Left kidney (tissue), 2 donors: ENCODE data around the gene UBAC1. TPM values are rescaled to one million over a fixed set of nuclear protein-coding genes. Genes with fewer than 3 reads are reported as not detected.
"Not testable (repeated sequence)": the region's sequence is repeated elsewhere in the genome, so short reads cannot be mapped to it uniquely, and the experiment has no call there.

ENCODE experiments used
- DNase-seq: peaks from one replicate; pipeline ENCODE4 v3.0.0-alpha.2; 2013
- polyA plus RNA-seq: library from polyadenylated mRNA; unstranded; fragments of 120-200 nt; gene quantifications from one replicate; pipeline ENCODE4 v1.2.1, GENCODE V29; 2013; ENCODE audit not compliant: insufficient read length

Gene UBAC1
- polyA plus RNA-seq, 1 donor = 31.5 TPM

DNA sequence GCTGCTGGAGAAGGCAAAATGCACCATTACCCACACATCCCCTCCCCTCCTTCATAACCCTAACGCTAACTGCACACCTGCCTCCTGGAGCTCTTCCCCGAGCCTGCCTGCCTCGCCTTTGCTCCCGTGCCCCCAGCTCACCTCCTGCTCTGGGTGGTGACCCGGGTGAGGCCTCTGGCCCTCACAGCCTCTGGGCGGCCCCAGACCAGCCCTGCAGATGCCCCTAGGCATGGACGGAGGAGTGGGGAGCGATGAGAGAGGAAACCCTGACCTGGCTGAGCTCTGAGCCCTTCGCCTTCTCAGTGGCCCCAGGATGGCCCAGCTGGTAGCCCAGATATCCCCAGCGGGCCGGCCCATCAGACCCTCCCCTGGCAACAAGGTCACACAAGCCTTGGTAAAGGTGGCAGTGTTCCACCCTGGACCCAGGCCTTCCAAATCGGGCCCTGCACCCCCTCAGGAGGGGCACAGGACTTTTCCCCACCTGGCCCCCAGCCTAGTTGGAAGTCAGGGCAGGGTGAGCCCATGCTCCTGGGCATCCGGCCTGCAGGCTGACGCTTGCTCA lies 39.3 kb downstream of the UBAC1 start:
- DNase-seq = no peak

DNA sequence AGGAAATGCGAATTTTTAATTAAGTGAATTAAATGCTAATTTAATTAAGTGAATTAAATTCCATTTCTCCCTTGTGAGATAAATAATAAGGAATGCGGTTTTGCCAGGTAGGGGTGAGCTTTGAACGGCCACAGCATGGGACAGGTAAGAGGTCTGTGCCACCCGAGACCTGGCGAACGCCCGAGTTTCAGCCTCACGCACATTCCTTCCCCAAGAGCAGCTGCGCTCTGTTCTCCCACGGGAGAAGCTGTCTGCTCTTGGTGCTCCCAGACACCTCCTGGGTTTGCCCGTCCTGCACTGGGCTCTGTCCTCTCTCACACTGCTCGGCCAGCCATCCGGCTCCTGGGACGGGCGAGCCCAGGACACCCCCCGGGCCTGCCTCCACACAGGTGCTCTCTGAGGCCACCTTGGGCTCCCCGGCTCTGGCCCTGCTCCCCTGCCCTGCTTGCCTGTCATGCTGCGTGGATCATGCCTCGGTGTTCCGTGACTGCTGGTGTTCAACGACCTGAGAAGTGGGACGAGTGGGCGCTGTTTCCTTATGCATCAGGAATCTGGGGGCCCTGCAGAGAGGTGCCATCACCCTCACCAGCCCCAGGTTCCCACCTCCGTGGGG lies 40.1 kb downstream of the UBAC1 start:
- DNase-seq = no peak

DNA sequence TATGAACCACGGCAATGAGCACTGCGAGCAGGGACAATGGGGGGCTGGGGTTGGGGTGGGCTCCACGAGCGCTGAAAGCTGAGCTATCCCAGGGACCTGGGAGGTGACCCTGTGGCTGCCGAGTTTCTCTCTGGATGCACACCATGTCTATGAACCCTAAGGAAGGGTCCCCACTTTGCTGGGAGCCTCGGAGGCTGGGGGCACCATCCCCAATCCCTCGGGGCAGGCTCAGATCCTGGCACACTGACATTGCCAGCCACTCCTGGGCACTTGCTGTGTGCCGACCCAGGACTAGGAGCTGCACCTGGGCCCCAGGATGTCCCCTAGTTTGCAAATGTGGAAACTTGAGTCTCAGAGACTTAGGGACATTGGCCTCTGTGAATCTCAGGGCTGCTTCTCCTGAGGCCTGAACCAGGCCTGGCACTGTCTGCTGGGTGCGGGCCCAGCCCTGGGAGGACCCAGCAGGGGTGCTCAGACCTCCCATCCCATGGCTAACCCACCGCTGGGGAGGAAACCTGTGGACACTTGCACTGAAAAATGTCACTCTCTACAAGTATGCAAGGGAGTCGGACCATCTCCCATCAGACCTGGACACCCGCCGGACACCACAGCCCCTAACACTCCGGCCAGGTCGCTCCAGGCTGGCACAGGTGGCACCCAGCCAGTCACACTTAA lies 40.8 kb downstream of the UBAC1 start:
- DNase-seq = no peak

DNA sequence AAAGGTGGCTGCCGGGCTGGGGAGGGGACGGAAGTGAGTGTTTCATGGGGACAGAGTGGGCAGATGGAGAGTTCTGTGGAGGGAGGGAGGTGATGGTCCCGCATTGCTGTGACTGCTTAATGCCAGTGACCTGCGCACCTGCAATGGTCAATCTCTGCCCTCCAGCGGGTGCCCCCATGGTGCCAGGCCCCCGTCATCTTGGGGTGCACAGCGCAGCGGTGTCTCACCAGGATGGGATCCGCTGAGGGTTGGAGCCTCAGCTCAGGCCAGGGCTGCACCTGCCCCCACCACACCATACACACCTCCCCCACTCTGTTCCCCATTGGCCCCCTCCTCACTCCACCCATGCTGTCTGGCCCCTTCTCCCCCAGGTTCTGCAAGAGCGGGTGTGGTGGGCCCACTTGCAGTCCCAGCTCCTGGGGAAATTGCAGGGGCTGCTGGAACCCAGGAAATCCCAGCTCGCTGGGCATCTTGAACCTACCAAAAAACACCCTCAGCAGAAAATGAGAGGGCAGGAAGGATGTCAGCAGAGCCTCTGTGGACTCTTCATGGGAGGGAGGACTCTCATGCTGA lies 41.8 kb downstream of the UBAC1 start:
- no peak for DNase-seq

DNA sequence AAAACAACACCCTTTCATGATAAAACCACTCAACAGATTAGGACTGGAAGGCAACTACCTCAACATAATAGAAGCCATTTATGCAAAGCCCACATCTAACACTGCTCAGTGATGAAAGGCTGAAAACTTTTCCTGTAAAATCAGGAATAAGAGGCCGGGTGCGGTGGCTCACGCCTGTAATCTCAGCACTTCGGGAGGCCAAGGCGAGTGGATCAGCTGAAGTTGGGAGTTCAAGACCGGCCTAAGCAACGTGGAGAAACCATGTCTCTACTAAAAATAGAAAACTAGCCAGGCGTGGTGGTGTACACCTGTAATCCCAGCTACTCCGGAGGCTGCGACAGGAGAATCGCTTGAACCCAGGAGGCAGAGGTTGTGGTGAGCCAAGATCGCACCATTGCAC lies 44.9 kb downstream of the UBAC1 start:
- DNase-seq = not testable (repeated sequence)

DNA sequence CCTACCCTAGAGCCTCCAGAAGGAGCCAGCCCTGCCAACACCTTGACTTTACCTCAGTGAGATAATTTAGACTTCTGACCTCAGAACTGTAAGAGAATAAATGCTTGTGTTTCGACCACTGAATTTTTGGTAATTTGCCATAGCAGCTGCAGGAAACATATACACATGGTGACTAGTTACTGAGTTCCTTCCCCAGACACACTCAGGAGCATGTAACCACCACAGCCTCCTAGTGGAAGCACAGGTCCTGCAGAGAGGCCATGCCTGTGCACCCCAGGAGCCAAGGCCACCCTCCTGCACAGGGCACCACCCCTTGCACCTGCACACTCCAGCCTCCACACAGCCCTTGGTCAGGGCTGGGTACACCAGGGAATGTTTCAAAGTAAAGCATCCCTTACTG lies 46.3 kb downstream of the UBAC1 start:
- DNase-seq = no peak

DNA sequence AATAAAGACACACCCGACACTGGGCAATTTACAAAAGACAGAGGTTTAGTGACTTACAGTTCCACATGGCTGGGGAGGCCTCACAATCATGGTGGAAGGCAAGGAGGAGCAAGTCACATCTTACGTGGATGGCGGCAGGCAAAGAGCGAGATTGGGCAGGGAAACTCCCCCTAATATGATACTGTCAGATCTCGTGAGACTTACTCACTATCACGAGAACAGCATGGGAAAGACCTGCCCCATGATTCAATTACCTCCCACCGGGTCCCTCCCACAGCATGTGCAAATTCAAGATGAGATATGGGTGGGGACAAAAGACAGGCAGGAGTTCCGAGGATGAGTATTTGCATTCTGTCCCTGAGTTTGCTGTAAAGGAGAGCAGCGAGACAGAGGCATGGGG lies 49.9 kb downstream of the UBAC1 start:
- not testable (repeated sequence) for DNase-seq

DNA sequence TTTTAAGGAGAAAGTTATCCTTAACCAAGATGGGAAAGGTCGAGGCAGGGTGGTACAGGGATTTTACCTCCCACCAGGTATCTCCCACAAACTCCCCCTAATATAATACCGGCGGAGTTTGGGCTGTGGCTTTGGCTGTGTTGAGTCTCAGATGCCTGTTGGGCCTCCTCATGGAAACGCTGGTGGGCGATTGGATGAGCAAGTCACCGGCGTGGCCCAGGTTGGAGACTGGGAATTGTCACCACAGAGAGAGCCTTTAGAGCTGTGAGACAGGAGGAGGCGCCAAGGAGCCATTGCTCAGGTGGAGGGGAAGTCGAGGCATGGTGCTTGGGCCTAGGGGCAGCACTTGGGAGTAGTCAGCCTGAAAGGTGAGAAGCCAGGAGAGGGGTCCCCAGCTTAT lies 50.4 kb downstream of the UBAC1 start:
- no peak for DNase-seq

DNA sequence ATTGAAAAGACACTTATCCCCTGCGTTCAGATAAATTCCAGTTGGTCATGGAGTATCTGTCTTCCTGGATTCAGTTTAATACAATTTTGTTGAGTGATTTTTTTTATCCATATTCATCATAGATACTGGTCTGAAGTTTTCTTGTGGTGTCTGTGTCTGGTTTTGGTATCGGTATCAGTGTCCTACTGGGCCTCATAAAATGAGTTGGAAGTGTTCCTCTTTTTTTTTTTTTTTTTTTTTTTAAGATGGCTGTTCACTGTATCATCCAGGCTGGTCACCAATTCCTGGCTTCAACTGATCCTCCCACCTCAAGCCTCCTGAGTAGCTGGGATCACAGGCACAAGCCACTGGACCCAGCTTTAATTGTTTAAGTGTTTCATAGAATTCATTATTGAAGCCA lies 51.0 kb downstream of the UBAC1 start:
- DNase-seq = no peak

DNA sequence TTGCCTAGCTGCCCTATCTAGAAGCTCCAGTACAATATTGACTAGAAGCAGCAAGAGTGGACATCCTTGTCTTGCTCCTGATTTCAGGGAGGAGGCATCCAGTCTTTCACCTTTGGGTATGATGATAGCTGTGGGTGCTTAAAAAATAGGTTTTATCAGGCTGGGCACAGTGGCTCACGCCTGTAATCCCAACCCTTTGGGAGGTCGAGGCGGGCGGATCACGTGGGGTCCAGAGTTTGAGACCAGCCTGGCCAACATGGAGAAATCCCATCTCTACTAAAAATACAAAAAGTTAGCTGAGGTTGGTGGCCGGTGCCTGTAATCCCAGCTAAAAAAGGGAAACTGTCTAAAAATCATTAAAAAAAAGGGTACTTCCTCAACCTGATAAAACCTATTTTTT lies 51.8 kb downstream of the UBAC1 start:
- DNase-seq = no peak

DNA sequence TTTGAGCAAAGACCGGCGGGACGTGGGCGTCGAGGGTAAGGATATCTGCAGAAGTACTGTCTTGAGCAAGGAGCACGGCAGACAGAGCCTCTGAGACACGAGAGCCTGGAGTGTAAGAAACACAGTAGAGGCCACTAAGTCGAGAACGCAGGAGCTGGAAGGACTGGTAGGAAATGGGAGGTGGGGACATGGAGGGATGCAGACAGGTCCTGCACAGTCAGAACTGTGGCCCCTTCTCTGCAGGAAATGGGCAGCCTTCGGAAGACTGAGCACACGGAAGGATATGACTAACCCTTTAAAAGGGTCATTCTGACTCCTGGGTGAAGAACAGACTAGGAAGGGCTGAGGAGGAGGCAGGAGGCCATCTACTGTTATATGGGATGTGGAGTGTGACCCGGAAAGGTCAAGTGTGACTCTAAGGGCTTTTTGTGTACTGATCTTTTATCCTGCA lies 52.4 kb downstream of the UBAC1 start:
- no peak for DNase-seq

DNA sequence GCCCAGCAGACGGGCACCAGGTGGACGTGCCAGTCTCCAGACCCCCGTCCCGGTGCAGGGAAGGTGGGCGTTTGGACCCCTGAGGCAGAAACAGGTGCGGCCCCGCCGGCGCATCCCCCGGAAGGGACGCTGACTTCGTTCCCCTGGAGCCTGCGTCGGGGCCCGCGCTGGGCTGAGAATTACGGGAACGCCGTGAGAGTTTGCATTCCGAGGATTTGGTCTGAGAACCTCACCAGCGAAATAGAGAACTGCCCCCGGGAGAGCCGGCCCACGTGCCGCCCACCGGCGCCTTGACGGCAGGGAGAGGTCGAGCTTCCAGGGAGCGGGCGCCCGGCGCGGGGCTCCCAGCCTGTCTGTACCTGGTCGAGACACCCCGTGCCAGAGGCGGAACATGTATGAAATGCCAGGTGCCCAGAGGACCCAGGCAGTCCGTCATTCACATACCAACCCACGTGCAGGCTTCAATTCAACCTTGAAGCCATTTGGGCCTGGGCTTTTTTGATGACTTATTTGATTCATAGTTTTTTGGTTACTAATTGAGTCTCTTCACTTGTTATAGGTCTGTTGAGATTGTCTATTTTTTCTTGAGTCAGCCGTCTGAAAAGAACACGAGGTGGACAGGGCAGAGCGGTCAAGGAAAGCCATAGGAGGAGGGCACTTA lies 53.0 kb downstream of the UBAC1 start:
- DNase-seq = no peak

DNA sequence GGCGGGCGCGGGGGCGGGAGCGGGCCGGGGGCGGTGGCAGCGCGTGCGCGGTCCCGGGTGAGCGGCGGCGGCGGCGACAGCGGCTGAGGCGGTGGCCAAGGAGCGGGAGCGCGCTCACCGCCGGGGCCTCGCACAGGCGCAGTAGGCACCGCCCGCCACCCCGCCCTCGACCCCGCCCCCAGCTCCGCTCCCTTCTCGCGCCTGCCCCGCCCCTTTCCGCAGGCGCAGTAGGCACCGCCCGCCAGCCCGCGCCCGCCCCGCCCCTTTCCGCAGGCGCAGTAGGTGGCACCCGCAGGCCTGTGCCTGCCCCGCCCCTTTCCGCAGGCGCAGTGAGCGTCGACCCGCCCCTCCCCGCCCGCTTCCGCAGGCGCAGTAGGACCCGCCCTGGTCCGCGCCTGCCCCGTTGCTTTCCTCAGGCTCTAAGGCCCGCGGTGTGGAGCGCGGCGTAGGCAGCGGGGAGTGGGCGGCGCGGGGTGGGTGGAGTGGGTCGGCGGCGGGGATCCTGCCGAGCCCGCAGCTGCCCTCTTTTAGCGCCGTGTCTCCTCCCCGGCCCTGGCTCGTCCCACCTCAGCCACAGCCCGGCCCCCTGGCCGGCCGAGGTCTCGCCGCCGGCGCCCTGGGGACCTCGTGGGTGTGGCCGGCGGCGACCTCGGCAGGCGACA lies 53.6 kb downstream of the UBAC1 start, which contains the start of gene CAMSAP1:
Gene CAMSAP1, minus strand, starts transcription at position 116 of the 662 bp plus-strand sequence. CDS start 387 bp downstream, outside the sequence.
- peak; percentile 92 for DNase-seq

DNA sequence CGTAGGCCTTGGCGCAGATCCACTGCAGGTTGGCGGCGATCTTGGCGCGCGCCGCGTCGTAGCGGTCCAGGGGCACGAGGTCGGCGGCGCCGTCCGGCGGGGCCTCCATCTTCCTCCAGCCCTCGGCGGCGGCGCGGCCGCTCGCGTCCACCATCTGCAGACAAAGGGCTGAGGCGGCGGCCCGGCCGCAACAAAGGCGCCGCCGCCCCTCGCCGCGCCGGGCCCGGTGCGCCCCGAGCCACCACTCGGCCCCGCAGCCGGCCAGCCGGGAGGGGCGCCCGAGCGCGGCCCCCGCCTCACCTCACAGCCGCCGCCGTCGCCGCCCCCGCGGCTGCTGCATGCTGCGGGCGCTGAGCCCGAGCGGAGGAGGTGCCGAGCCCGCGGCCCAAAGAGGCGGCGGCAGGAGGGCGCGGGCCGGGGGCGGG lies 54.2 kb downstream of the UBAC1 start:
- DNase-seq = no peak

DNA sequence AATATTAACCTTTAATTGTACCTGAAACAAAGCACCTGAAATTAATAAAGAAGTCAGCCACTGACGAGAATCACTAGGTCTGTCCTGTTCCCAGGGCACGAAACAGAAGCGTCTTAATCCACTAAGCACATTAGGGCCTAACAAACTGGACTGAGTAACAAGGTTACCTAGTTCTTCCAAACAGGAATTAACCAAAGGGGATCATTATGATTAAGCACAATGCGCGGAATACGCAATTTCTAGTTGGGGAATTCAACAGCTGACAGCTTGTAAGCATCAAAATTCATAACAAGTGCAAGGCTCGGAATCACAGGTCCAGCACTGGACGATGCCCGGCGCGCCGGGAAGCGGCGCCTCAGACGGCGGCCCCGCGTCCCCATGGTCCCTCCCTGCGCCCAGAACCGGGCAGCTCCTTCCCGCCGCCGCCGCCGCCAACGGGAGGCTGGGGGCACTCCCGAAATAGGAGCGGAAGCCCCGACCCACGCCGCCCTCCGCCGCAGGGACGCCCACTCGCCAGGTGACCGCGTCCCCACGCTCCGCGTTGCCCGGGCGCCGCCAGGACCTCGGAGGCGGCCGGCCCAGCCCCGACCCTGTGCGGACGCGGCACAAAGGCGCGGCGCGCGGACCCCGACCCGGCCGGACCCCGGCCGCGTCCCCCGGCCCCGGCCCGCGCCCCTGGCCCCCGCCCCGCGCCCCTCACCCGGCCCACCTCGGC lies 54.7 kb downstream of the UBAC1 start:
- no peak for DNase-seq

DNA sequence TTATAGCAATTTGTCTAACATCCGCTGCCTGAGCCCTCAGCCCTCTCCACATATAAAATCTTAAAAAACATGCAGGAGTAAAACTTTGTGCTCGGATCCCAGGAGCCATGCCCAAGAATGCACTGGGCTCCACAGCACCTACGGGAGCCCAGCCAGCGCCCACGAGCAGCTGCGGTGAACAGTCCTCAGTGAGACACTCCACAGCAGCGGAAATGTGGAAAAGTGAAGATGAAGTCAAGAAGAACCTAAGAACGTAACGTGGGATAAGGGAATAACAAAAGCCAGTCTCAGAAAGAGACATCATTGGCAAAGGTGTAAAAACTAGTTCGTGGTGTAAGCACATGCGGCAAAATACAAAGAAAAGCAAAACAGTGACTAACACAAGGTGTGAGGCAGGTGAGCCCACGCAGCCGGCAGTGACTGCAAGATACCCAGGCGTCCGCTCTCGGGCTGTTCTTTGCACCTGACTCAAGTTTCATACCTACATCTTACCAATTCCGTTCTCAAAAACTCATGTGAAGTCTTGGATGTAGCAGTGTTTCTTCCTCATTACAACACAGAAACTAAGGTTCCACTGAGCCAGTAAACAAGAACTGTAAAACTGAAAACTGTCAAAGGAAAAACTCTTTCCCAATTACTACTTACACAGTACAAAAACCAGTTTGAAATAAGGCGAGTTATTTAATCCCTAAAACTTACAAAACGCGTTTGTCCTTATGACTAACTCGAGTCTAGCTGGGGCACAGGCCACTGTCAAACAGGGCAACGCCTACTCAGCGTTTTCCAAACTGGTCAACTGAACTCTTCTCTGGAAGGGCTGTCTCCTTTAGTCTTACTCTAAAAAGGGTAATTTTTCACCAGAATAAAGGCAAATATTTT lies 55.6 kb downstream of the UBAC1 start:
- no peak for DNase-seq

DNA sequence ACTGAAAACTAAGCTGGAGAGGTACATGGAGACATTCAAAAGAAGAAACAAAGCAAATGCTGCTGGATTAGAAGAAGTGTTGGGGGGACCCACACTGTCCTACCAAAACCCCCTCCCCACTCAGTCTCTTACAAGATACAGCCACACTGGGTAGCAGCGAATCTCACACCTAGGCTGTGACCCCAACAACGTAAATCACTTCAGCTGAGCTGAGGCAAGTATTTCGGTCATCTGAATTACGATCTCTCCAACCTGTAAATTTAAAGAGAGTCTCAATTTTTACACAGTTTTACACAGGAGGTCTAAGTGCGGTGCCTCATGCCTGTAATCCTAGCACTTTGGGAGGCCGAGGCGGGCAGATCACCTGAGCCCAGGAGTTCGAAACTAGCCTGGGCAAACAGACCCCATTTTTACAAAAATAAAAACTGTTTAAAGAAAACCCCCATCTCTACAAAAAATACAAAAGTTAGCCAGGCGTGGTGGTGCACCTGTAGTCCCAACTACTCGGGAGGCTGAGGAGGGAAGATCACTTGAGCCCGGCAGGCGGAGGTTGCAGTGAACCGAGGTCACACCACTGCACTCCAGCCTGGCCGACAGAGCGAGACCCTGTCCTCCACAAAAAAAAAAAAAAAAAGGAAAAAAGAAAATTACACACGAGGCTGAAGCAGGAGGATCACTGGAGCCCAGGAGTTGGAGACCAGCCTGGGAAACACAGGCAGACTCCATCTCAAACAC lies 57.2 kb downstream of the UBAC1 start:
- DNase-seq = no peak

DNA sequence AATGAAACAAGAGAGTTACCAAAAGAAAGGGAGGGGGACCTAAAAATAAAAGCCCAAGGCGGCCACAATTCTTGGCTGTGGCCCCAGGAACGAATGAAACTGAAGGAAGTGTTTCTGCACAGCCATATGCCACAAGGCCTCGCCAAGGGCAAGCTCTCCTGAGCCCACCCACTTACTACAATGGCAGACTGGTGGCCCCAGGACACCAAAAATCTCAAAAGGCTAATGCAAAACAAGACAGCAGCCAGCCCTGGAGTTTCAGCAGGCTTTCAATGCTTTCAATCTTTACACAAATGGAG lies 57.9 kb downstream of the UBAC1 start:
- DNase-seq = no peak

DNA sequence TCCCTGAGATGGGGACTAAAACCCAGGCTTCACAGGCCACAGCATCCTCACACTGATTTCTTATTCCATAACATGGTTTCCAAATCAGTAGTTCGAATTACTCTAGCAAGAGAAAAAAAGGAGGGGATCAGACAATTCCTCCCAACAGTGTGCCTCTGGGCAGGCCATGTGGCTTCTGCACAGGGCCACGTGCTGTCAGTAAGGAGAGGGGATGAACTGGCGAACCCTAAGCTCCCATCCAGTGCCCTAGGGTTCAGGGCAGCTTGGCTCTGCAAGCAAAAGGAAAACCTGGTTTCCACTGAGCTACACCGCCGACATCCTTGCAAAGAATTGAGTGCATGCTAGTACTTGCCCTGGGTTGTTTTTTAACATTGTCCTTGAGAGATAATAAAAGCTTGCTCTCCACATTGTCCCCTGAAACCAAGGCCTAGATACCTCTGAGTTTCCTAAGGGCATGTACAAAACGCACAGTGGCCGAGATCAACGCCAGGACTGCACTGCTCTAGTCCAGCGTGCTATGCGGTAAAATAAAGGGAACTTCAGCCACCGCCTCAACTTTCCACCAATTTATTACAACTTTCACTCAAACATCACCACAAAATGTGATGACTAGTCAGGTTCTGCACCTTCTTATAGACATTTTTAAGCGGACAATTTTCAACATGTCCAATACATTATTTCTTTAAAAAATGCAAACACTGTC lies 58.4 kb downstream of the UBAC1 start:
- no peak for DNase-seq
